Activated naive CD4-positive, alpha-beta T cell treated with anti-CD3 and anti-CD28 coated beads, Interleukin-2, amount 50 U/mL, for 16 hours (primary cell): ENCODE measurements around the gene SUCLG2.

ENCODE experiments used
- DNase-seq: peaks from one replicate; pipeline ENCODE4 v3.0.0-alpha.2; 2020

Gene SUCLG2

GRCh38 chr3:67437789-67438188 lies 216.6 kb downstream of the SUCLG2 start:
- DNase-seq, result no peak

DNA sequence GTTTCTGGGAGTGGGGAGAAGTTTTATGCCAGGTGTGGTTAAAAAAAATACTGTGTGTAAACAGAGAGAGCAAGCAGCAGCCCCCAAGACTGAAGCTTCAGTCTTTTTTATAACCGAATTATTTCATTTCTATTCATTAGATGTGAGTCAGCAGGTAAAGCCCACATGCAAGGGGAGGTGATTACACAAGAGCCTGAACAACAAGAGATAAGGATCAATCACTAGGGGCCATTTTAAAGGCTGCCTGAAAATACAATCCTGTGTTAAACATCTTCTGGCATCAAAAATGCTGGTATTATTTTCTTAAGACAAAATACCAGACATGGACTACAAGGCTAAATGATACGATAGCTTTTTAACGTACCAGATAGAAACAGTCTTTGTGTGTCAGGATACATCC lies 217.3 kb downstream of the SUCLG2 start:
- DNase-seq, result no peak

DNA sequence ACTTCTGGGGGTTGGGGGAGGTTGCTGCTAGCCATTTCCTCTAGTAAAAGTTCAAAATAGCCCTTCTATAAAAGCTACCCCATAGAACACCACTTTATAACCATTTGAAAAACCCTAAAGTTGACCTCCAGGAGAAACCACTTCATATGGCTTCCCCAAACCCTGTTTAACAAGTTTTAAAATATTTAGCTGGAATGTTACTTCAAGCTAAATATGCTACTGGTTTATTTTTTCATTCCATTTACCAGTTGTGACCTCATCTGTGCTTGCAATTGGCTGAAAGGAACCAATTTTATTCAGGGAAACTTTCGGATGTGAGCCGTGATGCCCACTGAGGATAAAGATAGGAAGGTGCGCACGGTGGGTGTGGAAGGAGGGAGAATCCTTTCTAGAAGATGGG lies 221.3 kb downstream of the SUCLG2 start:
- no peak for DNase-seq

GRCh38 chr3:67431887-67432286 lies 222.5 kb downstream of the SUCLG2 start:
- DNase-seq, result no peak

- no peak for DNase-seq
Measured at GRCh38 chr3:67423722-67424121, 230.7 kb downstream of the SUCLG2 start.

DNA sequence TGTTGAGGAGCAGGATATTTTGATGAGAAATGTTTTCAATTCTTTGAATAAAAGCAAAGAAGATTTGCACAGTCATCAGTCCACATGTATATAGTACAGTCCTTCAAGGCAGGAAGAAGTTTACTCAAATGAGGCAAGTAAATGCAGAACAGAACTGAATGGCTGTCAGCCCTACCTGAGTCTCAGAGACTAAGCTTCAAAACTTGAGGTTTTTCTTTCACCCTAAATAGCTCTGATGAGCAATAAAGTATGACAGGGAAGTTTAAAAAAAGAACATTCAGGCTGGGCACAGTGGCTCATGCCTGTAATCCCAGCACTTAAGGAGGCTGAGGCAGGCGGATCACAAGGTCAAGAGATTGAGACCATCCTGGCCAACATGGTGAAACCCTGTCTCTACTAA lies 232.5 kb downstream of the SUCLG2 start:
- no peak for DNase-seq

- DNase-seq, result no peak
Measured at GRCh38 chr3:67419779-67420178, 234.6 kb downstream of the SUCLG2 start.

- DNase-seq, result no peak
Measured at GRCh38 chr3:67419218-67419529, 235.2 kb downstream of the SUCLG2 start.

DNA sequence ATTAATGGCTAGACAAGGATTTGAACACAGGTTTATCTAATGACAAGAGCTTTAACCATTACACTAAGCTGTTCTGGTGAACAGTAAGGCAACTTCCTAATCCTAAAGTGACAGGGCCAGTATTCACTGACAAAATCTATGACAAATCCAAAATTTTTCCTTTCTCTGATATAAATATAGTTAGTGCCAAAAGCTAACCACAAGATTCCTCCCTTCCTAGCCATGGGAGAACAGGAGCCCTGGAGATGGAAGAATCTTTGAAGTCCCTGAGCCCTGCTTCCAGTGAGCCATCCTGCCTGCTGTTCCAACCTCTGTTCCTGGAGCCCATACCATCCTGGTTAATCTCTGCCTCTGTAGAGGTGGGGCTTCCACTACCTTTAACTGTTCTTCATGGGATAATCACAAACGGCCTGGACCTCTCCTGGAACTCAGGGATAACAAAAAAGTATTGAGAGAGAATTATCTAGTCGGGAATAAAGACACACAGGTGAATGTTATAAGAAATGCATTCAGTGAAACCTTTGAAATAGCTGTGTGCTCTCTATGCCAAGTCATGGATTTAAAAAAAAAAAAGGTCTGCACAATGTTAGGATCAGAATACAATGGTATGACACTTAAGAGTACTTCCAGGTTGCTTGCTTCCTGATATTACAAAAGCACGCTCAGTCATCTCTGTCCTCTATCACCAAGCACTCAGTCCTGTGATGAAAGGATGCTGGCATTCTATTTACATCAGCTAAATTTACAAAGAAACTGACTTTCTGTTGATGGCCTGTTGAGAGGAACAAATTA lies 235.8 kb downstream of the SUCLG2 start:
- no peak for DNase-seq

- no peak for DNase-seq
Measured at GRCh38 chr3:67416703-67417102, 237.7 kb downstream of the SUCLG2 start.

GRCh38 chr3:67415511-67415910 lies 238.9 kb downstream of the SUCLG2 start:
- DNase-seq, result no peak

GRCh38 chr3:67414740-67415139 lies 239.7 kb downstream of the SUCLG2 start:
- DNase-seq, result no peak

DNA sequence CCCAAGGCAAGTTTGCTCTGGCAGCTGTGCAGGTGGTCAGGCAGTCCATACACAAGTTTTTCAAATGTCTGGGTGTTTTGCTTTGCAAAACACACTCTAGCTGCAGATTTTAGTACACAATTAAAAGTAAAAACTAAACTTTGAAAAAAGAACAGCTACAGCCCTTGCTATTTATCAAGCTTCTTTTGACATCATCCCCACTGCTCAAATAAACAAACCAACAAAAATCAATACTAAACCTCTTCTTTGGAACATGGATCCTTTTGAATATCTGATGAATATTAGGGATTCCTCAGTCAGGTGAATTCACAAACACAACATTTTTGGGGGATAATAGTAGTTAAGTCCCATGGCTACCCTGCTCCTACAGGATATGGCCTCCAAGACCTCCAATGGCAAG lies 249.2 kb downstream of the SUCLG2 start:
- no peak for DNase-seq

DNA sequence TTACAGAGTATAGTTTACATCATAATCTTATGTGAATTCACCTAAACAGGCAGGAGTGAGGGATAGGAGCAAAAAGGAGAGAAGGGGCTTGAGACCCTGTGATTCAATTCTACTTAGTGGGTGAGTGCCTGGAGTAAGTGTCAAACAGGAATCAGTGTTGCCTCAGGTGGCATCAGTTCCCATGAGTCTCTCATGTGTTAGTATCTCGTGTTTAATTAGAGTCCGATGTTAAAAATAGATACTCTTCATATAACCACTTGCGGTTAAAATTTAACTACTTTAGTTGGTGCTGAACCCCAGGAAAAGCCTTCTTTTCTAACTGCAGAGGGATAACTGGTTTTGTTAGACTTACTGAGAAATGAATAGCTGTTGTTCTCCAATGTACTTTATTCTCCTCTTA lies 251.5 kb downstream of the SUCLG2 start:
- DNase-seq, result no peak

DNA sequence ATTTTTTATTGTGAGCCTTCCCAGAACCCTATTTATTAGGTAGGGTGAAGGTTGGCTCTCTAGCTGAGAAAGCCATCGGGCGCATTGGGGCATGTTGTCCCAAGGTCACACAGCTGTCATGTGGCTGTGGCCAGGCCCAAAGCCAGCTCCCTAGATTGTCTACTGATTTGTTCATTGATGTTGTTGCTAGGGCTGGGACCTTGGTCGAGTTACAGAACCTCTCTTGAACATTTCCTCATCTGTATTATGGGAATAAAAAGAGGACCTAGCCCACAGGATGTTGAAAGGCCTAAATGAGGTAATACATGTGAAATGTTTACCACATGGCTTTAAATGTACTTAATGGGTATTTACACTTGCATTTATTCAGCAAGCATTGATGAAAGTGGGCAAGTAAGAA lies 252.5 kb downstream of the SUCLG2 start:
- DNase-seq, result no peak

DNA sequence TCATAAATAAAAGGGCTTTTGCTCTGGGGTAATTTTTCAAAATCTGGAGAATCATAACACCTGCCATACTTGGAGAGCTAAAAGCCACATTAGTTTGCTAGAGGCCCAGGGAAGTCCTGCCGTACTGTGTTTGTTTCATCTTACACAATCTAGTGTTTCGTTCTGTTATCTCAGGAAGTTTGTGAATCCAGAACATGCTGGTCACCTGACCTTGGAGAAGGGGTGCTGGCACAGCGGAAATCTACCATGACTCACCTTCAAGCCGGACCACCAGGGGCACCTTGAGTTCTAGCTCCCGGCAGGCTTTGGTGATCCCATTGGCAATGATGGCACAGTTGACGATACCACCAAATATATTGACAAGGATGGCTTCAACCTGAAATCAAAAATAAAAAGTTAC lies 253.9 kb downstream of the SUCLG2 start:
- DNase-seq, result no peak

GRCh38 chr3:67389176-67389575 lies 265.2 kb downstream of the SUCLG2 start:
- DNase-seq, result no peak

DNA sequence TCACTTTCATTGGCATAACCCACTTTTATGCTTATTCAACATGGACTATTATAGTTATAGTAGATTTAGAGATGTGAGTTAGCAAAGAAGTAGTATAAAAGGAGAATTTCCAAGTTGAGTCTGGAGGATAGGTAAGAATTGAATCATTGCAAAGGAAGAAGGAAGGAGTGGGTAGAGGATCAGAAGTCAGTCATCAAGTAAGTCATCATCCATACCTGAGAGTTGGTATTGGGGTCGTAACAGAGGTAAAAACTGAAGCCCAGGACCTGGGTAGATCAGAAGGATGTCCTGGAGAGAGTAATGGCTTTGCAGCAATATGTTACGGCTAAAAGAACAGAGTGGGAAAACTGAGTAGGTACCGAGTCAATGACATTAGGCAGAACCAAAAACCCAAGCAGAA lies 265.7 kb downstream of the SUCLG2 start:
- DNase-seq, result no peak

DNA sequence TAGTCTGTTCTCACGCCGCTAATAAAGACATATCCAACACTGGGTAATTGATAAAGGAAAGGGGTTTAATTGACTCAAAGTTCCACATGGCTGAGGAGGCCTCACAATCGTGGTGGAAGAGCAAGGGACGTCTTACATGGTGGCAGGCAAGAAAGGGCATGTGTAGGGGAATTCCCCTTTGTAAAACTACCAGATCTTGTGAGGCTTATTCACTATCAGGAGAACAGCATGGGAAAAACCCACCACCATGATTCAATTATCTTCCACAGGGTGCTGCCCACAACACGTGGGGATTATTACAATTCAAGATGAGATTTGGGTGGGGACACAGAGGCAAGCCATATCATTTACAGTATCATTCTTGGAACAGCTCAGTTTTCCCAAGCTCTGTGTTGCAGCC lies 268.0 kb downstream of the SUCLG2 start:
- no peak for DNase-seq

GRCh38 chr3:67384760-67385397 lies 269.5 kb downstream of the SUCLG2 start:
- peak; percentile 53 for DNase-seq

DNA sequence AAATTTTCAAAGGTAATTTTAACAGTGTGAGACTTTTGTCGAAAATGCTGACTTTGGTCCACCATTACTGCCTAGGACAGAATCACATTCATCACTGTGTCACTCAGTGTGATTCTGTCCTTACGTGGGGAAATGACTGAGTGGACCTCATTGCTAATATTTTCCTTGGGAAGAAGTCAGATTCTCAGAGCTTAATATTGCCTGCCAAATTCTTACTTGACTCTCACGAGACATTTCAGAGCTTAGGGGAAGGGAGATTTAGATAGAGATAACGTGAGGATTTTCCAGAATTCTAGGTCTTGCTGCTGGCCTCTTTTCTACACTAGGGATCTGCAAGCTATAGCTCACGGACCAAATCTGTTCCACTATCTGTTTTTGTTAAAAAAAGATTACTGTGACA lies 270.4 kb downstream of the SUCLG2 start:
- DNase-seq, result no peak

- no peak for DNase-seq
Measured at GRCh38 chr3:67383379-67383778, 271.0 kb downstream of the SUCLG2 start.

GRCh38 chr3:67382536-67382935 lies 271.9 kb downstream of the SUCLG2 start:
- DNase-seq, result no peak

GRCh38 chr3:67381667-67382272 lies 272.6 kb downstream of the SUCLG2 start:
- no peak for DNase-seq

DNA sequence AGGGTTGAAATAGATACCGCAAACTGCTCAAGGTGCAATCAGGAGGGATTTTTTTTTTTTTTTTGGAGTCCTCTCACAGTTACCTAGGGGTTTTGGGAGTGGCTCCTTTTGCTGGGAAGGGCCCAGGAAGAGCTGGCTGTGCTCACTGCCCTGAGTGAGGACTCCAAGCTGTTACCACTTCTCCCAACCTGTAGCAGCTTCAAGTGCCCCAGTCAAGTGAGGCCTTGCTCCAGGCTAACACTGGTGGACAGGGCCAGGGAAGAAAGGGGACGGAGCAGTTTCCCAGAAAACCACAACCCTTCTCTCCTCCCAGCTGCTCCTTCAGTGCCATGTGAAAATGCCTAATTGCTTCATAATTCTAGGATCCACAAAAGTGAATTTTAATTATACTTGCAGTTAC lies 274.3 kb downstream of the SUCLG2 start:
- no peak for DNase-seq
